H1 (cell line): Measurements from ENCODE around the gene EZH2. TPM values are rescaled to one million over a fixed set of nuclear protein-coding genes. Genes with fewer than 3 reads are reported as not detected.

Experiments used
- CTCF ChIA-PET: fragments of 300-600 bp; sonication (Branson Sonifier 250); formaldehyde crosslinking; loops from one replicate; lab custom pipeline; 2021; ENCODE audit not compliant: partially characterized antibody; lab: Charles Lee
- POLR2A ChIA-PET: fragments of 300-600 bp; sonication (Branson Sonifier 250); formaldehyde crosslinking; loops from one replicate; lab custom pipeline; 2021; ENCODE audit warnings: inconsistent platforms; ENCODE audit not compliant: partially characterized antibody; lab: Charles Lee
- DNase-seq, 2 experiments: peaks; one replicate each; pipeline versions ENCODE4 v3.0.0 to v3.0.0-alpha.2; 2010 to 2022; ENCODE audit warnings: low spot score in 2 of 2, low read depth in 1 of 2, mixed read lengths in 1 of 2
- FAIRE-seq: peaks from 2 replicates; lab custom pipeline; 2011; peaks lifted over from hg19 to GRCh38; lab: Jason Lieb, UNC
- H2AFZ ChIP-seq: 2 replicates; pipeline ENCODE4 v1.8.1; 2012; ENCODE audit warnings: low read length, inconsistent platforms
- H2AK5ac ChIP-seq: 2 replicates; pipeline ENCODE4 v1.6.1; 2013; ENCODE audit warnings: low read depth, low read length
- H2BK120ac ChIP-seq: replicated peaks from 2 replicates; pipeline ENCODE3; 2013; ENCODE audit warnings: low read depth, low read length, inconsistent platforms
- H2BK12ac ChIP-seq: 2 replicates; pipeline ENCODE4 v1.6.1; 2013; ENCODE audit warnings: low read depth, low read length
- H2BK15ac ChIP-seq: 2 replicates; pipeline ENCODE4 v1.6.1; 2013; ENCODE audit warnings: low read length
- H2BK20ac ChIP-seq: 2 replicates; pipeline ENCODE4 v1.6.1; 2013; ENCODE audit warnings: low read length
- H2BK5ac ChIP-seq: 2 replicates; pipeline ENCODE4 v1.6.1; 2013; ENCODE audit warnings: low read depth, low read length
- H3K14ac ChIP-seq: 2 replicates; pipeline ENCODE4 v1.6.1; 2013; ENCODE audit warnings: inconsistent platforms; ENCODE audit not compliant: insufficient read length
- H3K18ac ChIP-seq: 2 replicates; pipeline ENCODE4 v1.6.1; 2013; ENCODE audit warnings: low read length; ENCODE audit errors: extremely low read depth
- H3K23ac ChIP-seq: 2 replicates; pipeline ENCODE4 v1.6.1; 2013; ENCODE audit warnings: inconsistent platforms; ENCODE audit not compliant: insufficient read length
- H3K23me2 ChIP-seq: 2 replicates; pipeline ENCODE4 v1.6.1; 2013; ENCODE audit warnings: low read depth, low read length
- H3K27ac ChIP-seq: 2 replicates; pipeline ENCODE4 v1.6.1; 2011; ENCODE audit warnings: low read depth, low read length, inconsistent platforms
- H3K27me3 ChIP-seq, 4 experiments: replicated peaks in 1 of 4; 1 replicate in 1 of 4; 2 replicates in 3 of 4; pipeline versions ENCODE4 v1.6.1 to v1.8.1; 2011 to 2013; ENCODE audit warnings: low read length in 3 of 4, mild to moderate bottlenecking in 3 of 4, inconsistent platforms in 2 of 4, mixed read lengths in 2 of 4, moderate library complexity in 1 of 4; ENCODE audit not compliant: control insufficient read depth in 3 of 4, insufficient read depth in 3 of 4; ENCODE audit errors: extremely low read depth in 1 of 4
- H3K36me3 ChIP-seq, 4 experiments: 2 replicates each; pipeline versions ENCODE4 v1.6.1 to v1.8.1; 2011 to 2013; ENCODE audit warnings: mild to moderate bottlenecking in 4 of 4, low read length in 3 of 4, moderate library complexity in 2 of 4, control low read depth in 1 of 4, inconsistent platforms in 1 of 4; ENCODE audit not compliant: insufficient read depth in 4 of 4, control insufficient read depth in 2 of 4
- H3K4ac ChIP-seq: replicated peaks from 2 replicates; pipeline ENCODE3; 2013; ENCODE audit warnings: low read length, low read depth, mixed read lengths, inconsistent platforms; ENCODE audit not compliant: insufficient read length
- H3K4me1 ChIP-seq, 4 experiments: replicated peaks in 1 of 4; 1 replicate in 1 of 4; 2 replicates in 3 of 4; pipeline versions ENCODE4 v1.6.1 to v1.8.1; 2011 to 2013; ENCODE audit warnings: low read length in 3 of 4, inconsistent platforms in 2 of 4, mixed read lengths in 1 of 4; ENCODE audit not compliant: insufficient read depth in 4 of 4, control insufficient read depth in 3 of 4
- H3K4me2 ChIP-seq, 2 experiments: 2 replicates each; pipeline versions ENCODE4 v1.6.1 to v1.8.1; 2011 to 2013; ENCODE audit warnings: low read depth in 2 of 2, low read length in 2 of 2, control low read depth in 1 of 2, inconsistent platforms in 1 of 2, mild to moderate bottlenecking in 1 of 2; ENCODE audit not compliant: insufficient read depth in 1 of 2
- H3K4me3 ChIP-seq, 4 experiments: fragments of 200-600, 300-600 bp in 1 of 4; sonication (generic), shearing (Covaris generic), sonication (Bioruptor Twin) in 1 of 4; 2 replicates each; pipeline versions ENCODE4 v1.5.1 to v1.8.1; 2011 to 2016; ENCODE audit warnings: low read length in 4 of 4, low read depth in 3 of 4, control low read depth in 2 of 4, inconsistent platforms in 2 of 4, mild to moderate bottlenecking in 2 of 4, mixed read lengths in 1 of 4, moderate library complexity in 1 of 4; ENCODE audit not compliant: insufficient read depth in 2 of 4; ENCODE audit errors: extremely low read depth in 1 of 4
- H3K56ac ChIP-seq: replicated peaks from 2 replicates; pipeline ENCODE3; 2013; ENCODE audit warnings: low read depth, mild to moderate bottlenecking, mixed read lengths, low read length, inconsistent platforms; ENCODE audit not compliant: insufficient read length
- H3K79me1 ChIP-seq: 2 replicates; pipeline ENCODE4 v1.6.1; 2013; ENCODE audit warnings: low read depth, low read length, control low read depth
- H3K79me2 ChIP-seq, 2 experiments: 2 replicates each; pipeline versions ENCODE4 v1.6.1 to v1.8.1; 2012 to 2013; ENCODE audit warnings: low read length in 2 of 2, mild to moderate bottlenecking in 2 of 2, inconsistent platforms in 1 of 2; ENCODE audit not compliant: insufficient read depth in 2 of 2, control insufficient read depth in 1 of 2
- H3K9ac ChIP-seq, 4 experiments: replicated peaks in 1 of 4; 1 replicate in 1 of 4; 2 replicates in 3 of 4; pipeline versions ENCODE4 v1.6.1 to v1.8.1; 2011 to 2013; ENCODE audit warnings: low read depth in 3 of 4, low read length in 3 of 4, control low read depth in 2 of 4, mild to moderate bottlenecking in 2 of 4, moderate library complexity in 2 of 4, inconsistent platforms in 1 of 4; ENCODE audit errors: extremely low read depth in 1 of 4
- H3K9me3 ChIP-seq, 2 experiments: 2 replicates each; pipeline versions ENCODE4 v1.6.1 to v1.8.1; 2012 to 2013; ENCODE audit warnings: mild to moderate bottlenecking in 2 of 2, moderate library complexity in 2 of 2, control low read depth in 1 of 2, inconsistent platforms in 1 of 2, low read depth in 1 of 2, low read length in 1 of 2, mixed read lengths in 1 of 2; ENCODE audit not compliant: insufficient read depth in 2 of 2
- H4K20me1 ChIP-seq, 2 experiments: replicated peaks in 1 of 2; 2 replicates each; pipeline versions ENCODE3 to v1.8.1; 2011 to 2013; ENCODE audit warnings: inconsistent platforms in 2 of 2, low read length in 2 of 2, mild to moderate bottlenecking in 1 of 2; ENCODE audit not compliant: insufficient read depth in 2 of 2, control insufficient read depth in 1 of 2
- H4K5ac ChIP-seq: 2 replicates; pipeline ENCODE4 v1.6.1; 2013; ENCODE audit warnings: low read length, low read depth, mixed read lengths, inconsistent platforms; ENCODE audit not compliant: insufficient read length
- H4K8ac ChIP-seq: 2 replicates; pipeline ENCODE4 v1.8.0; 2013; ENCODE audit warnings: mild to moderate bottlenecking, moderate library complexity, low read length, inconsistent platforms; ENCODE audit not compliant: insufficient read depth; ENCODE audit errors: extremely low read depth
- H4K91ac ChIP-seq: replicated peaks from 2 replicates; pipeline ENCODE3; 2013; ENCODE audit warnings: low read length, mixed read lengths, inconsistent platforms; ENCODE audit not compliant: insufficient read length
- BRCA1 ChIP-seq: IDR thresholded peaks from 2 replicates; pipeline ENCODE4 v1.6.1; 2012; ENCODE audit warnings: low read depth, low read length, improper control_type of control experiment
- EZH2 ChIP-seq: fragments of 200-600 bp; sonication (generic); IDR thresholded peaks from 2 replicates; pipeline ENCODE4 v1.7.1; 2012; ENCODE audit warnings: low read depth, mild to moderate bottlenecking, moderate library complexity, low read length, inconsistent platforms; ENCODE audit not compliant: severe bottlenecking
- HDAC2 ChIP-seq, 2 experiments: fragments of 300-600 bp in 1 of 2; sonication (generic) in 1 of 2; IDR thresholded peaks; 2 replicates each; pipeline ENCODE4 v1.6.1; 2011 to 2012; ENCODE audit warnings: low read depth in 2 of 2, low read length in 2 of 2, mild to moderate bottlenecking in 2 of 2, moderate library complexity in 2 of 2, borderline replicate concordance in 1 of 2, inconsistent platforms in 1 of 2
- WGBS, 2 experiments: shearing (Covaris generic) in 1 of 2; methylation state at CpG; one replicate each; pipeline versions ENCODE4 v1.1.6 to v1.1.7; 2013 to 2015; ENCODE audit warnings: low lambda C conversion rate in 2 of 2, mixed read lengths in 2 of 2, inconsistent platforms in 1 of 2, low coverage in 1 of 2, missing lambda C conversion rate in 1 of 2; ENCODE audit not compliant: insufficient replicate concordance in 2 of 2, insufficient coverage in 1 of 2, insufficient read length in 1 of 2; ENCODE audit errors: extremely low coverage in 1 of 2, missing lambda C conversion rate in 1 of 2; 5-methylcytosine and 5-hydroxymethylcytosine counted together
- polyA plus RNA-seq, 7 experiments: library from polyadenylated mRNA; depleted of rRNA in 3 of 7; stranded (reverse) in 5 of 7; unstranded in 2 of 7; fragments of >200 nt in 5 of 7; fragments of 200-250 nt in 2 of 7; gene quantifications; 1 replicate in 5 of 7; 2 replicates in 1 of 7; 4 replicates in 1 of 7; pipeline versions ENCODE4 v1.2.1 to v1.2.3, GENCODE V29; 2011 to 2013; ENCODE audit warnings: missing spikeins in 2 of 7, mixed read lengths in 2 of 7
- total RNA-seq: library from RNA; stranded (reverse); fragmentation: NEBNext Ultra II Directional; extraction: Animal tissue kit (Norgen Biotek cat#: 25700); gene quantifications from 2 replicates; pipeline ENCODE4 v1.2.1, GENCODE V29; 2021

The EZH2 gene
- total and polyA plus RNA-seq, 2 of the 8 experiments (the other 6 are each of a cell fraction or from before 2014, with no cell fraction given) = 28.9 to 49.0 TPM

DNA sequence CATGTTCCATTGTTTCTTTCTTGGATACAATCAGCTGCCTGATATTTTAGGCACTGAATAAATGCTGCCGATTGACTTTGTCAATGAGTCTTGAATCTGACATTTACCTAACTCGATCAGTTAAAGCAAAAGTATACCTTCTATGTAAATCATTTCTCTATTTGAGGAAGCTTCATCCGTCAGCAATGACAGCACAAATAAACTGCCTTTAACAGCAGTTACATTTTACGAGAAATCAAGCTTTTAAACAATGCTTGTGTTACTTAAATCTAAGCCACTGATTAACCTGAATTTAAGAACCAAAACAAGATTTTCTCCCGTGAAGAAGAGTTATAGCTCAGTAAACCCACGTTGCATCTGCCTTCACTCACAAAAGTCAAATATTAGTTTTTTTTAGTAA, 114.1 kb downstream of the EZH2 start:
- no peak for TF ChIP-seq HDAC2 (IDR thresholded peaks at IDR 0.05; ENCODE audit: borderline replicate concordance in 1 of 2, low read depth in 2 of 2, low read length in 2 of 2)
- TF ChIP-seq BRCA1 = no peak
- no peak for TF ChIP-seq EZH2
- ChIA-PET POLR2A (interaction anchor here (1.3 kb wide), 1 partner anchor 81 kb away, joined by 3 read pairs; no protein-coding TSS in a partner anchor), CTCF (interaction anchor here (0.7 to 2.0 kb wide), 5 partner anchors 18 to 230 kb away, joined by 3 to 6 read pairs (median 3); no protein-coding TSS in a partner anchor)
- Histone ChIP-seq H3K79me1 (peaks cover 3% of the 10 kb centered on the region; the same call in 1 of the 2 replicates), H3K9ac (no peak overlapping the region), H2BK5ac (no peak overlapping the region), H3K9me3 (no peaks in the 10 kb centered on the region), H3K27me3 (no peaks in the 10 kb centered on the region), H3K14ac (no peak overlapping the region), H2AFZ (no peak overlapping the region), H3K4me3 (no peak overlapping the region), H4K8ac (no peak overlapping the region), H2BK12ac (no peak overlapping the region), H3K36me3 (peaks cover 2 to 56% (median 15%) of the 10 kb centered on the region in 4 experiments; a peak in 7 of 8 replicates), H3K23me2 (no peaks in the 10 kb centered on the region), H3K56ac (no peak overlapping the region), H3K18ac (no peak overlapping the region), H2BK15ac (no peak overlapping the region), H3K79me2 (0 out of 4 replicates have a peak, but pooled peaks cover 0 to under 1% of the 10 kb centered on the region in 2 experiments), H2BK120ac (no peak overlapping the region), H3K4ac (no peak overlapping the region), H3K4me2 (no peak overlapping the region), H4K91ac (no peak overlapping the region), H2BK20ac (no peak overlapping the region), H3K4me1 (peaks cover 0 to 6% (median 4%) of the 10 kb centered on the region in 4 experiments; a peak in 4 of 7 replicates), H2AK5ac (no peak overlapping the region), H3K23ac (no peak overlapping the region), H4K5ac (no peak overlapping the region), H4K20me1 (no peaks in the 10 kb centered on the region), H3K27ac (no peak overlapping the region)
- DNase-seq (no peak), FAIRE-seq (no peak)
- 89% methylated on average over 6 of the region's 6 CpGs; no CpG with 5 or more reads in 1 of the 2 experiments for WGBS, 2 experiments
